Endothelial cell of umbilical vein (primary cell): Measurements from ENCODE around the gene DNAJC4. TPM values are rescaled to one million over a fixed set of nuclear protein-coding genes. Genes with fewer than 3 reads are reported as not detected.

Experiments used
- BruUV-seq: library from RNA; stranded (reverse); fragments of 400-500 nt; replicated peaks from 2 replicates; lab custom pipeline; 2021; lab: Mats Ljungman, UMichigan
- CTCF ChIA-PET: fragments of 300-600, 350-600 bp; sonication (Branson Sonifier 250); formaldehyde crosslinking; loops from one replicate; lab custom pipeline; 2021; ENCODE audit warnings: antibody characterized with exemption, inconsistent platforms; lab: Charles Lee
- POLR2A ChIA-PET: fragments of 300-600, 350-600 bp; sonication (Branson Sonifier 250); formaldehyde crosslinking; loops from one replicate; lab custom pipeline; 2021; ENCODE audit warnings: antibody characterized with exemption, inconsistent platforms; lab: Charles Lee
- DNase-seq: peaks from one replicate; pipeline ENCODE4 v3.0.0-alpha.2; 2011; ENCODE audit warnings: low read depth, low spot score
- FAIRE-seq: peaks from 2 replicates; lab custom pipeline; 2011; peaks lifted over from hg19 to GRCh38; lab: Jason Lieb, UNC
- H2AFZ ChIP-seq: 2 replicates; pipeline ENCODE4 v1.6.0; 2012; ENCODE audit warnings: low read depth, low read length, control low read depth, inconsistent platforms
- H3K27ac ChIP-seq: 2 replicates; pipeline ENCODE4 v1.5.1; 2011; ENCODE audit warnings: low read depth, mild to moderate bottlenecking, control low read depth, low read length, moderate library complexity; ENCODE audit not compliant: insufficient read depth
- H3K27me3 ChIP-seq, 2 experiments: 2 replicates each; pipeline versions ENCODE4 v1.6.0 to v1.6.1; 2011; ENCODE audit warnings: low read length in 2 of 2, mixed read lengths in 1 of 2; ENCODE audit not compliant: control insufficient read depth in 2 of 2, insufficient read depth in 2 of 2
- H3K36me3 ChIP-seq, 2 experiments: 2 replicates in 1 of 2; 3 replicates in 1 of 2; pipeline ENCODE4 v1.5.1; 2011; ENCODE audit warnings: low read length in 2 of 2, mild to moderate bottlenecking in 1 of 2, moderate library complexity in 1 of 2; ENCODE audit not compliant: control insufficient read depth in 2 of 2, insufficient read depth in 2 of 2; ENCODE audit errors: extremely low read depth in 1 of 2
- H3K4me1 ChIP-seq: 3 replicates; pipeline ENCODE4 v1.5.1; 2011; ENCODE audit warnings: mild to moderate bottlenecking, low read length; ENCODE audit not compliant: control insufficient read depth, insufficient read depth; ENCODE audit errors: extremely low read depth
- H3K4me2 ChIP-seq: 2 replicates; pipeline ENCODE4 v1.6.1; 2011; ENCODE audit warnings: low read length, control low read depth, mixed read lengths; ENCODE audit not compliant: insufficient read depth
- H3K4me3 ChIP-seq, 3 experiments: fragments of 200-600 bp in 1 of 3; sonication (generic), shearing (Covaris generic) in 1 of 3; replicated peaks in 1 of 3; 2 replicates each; pipeline ENCODE4 v1.5.1; 2011 to 2016; ENCODE audit warnings: control low read depth in 3 of 3, low read length in 3 of 3, mild to moderate bottlenecking in 2 of 3, inconsistent platforms in 1 of 3, low read depth in 1 of 3, moderate library complexity in 1 of 3; ENCODE audit not compliant: insufficient read depth in 1 of 3
- H3K79me2 ChIP-seq: 2 replicates; pipeline ENCODE4 v1.6.0; 2012; ENCODE audit warnings: low read length, inconsistent platforms; ENCODE audit not compliant: control insufficient read depth, insufficient read depth
- H3K9ac ChIP-seq: replicated peaks from 2 replicates; pipeline ENCODE3; 2011; ENCODE audit warnings: low read length, control low read depth; ENCODE audit not compliant: insufficient read depth; ENCODE audit errors: extremely low read depth
- H3K9me1 ChIP-seq: replicated peaks from 3 replicates; pipeline ENCODE4 v1.6.0; 2011; ENCODE audit warnings: mild to moderate bottlenecking, low read length; ENCODE audit not compliant: control insufficient read depth, insufficient read depth; ENCODE audit errors: extremely low read depth
- H3K9me3 ChIP-seq: replicated peaks from 2 replicates; pipeline ENCODE4 v1.5.1; 2012; ENCODE audit warnings: low read length, inconsistent platforms; ENCODE audit not compliant: control insufficient read depth, insufficient read depth
- H4K20me1 ChIP-seq: replicated peaks from 2 replicates; pipeline ENCODE3; 2011; ENCODE audit warnings: mild to moderate bottlenecking, low read length; ENCODE audit not compliant: control insufficient read depth, insufficient read depth; ENCODE audit errors: extremely low read depth
- EZH2 ChIP-seq: IDR thresholded peaks from 2 replicates; pipeline ENCODE4 v1.6.1; 2012; ENCODE audit warnings: borderline replicate concordance, low read depth, mild to moderate bottlenecking, moderate library complexity, low read length, inconsistent platforms; ENCODE audit not compliant: severe bottlenecking
- FOS ChIP-seq: IDR thresholded peaks from 2 replicates; pipeline ENCODE4 v1.6.1; 2011; ENCODE audit warnings: mild to moderate bottlenecking, low read length, moderate library complexity, borderline replicate concordance; ENCODE audit not compliant: insufficient read depth
- GATA2 ChIP-seq: IDR thresholded peaks from 2 replicates; pipeline ENCODE4 v1.7.0; 2011; ENCODE audit warnings: low read depth, mild to moderate bottlenecking, moderate library complexity, mixed read lengths, low read length; ENCODE audit not compliant: insufficient read length, insufficient read depth
- JUN ChIP-seq: IDR thresholded peaks from 2 replicates; pipeline ENCODE4 v1.6.1; 2011; ENCODE audit warnings: borderline replicate concordance, low read depth; ENCODE audit not compliant: insufficient read length, insufficient read depth
- MYC ChIP-seq: IDR thresholded peaks from one replicate; pipeline ENCODE4 v1.6.1; 2011; ENCODE audit warnings: mild to moderate bottlenecking, low read depth, low read length
- POLR2A ChIP-seq: IDR thresholded peaks from 2 replicates; pipeline ENCODE4 v1.6.1; 2012; ENCODE audit warnings: low read depth, mild to moderate bottlenecking, control low read depth, low read length
- POLR2AphosphoS5 ChIP-seq: IDR thresholded peaks from 2 replicates; pipeline ENCODE4 v1.6.1; 2012; ENCODE audit warnings: low read depth, mild to moderate bottlenecking, control low read depth, low read length, moderate library complexity; ENCODE audit not compliant: insufficient read depth
- dilution Hi-C: fragments of 300-500 bp; cut with MboI; formaldehyde crosslinking; loops from one replicate; pipeline ENCODE4 v1.15.0; 2019; ENCODE audit warnings: low sequenced_read_pairs; ENCODE audit not compliant: extremely low pct_ligation_motif_present
- intact Hi-C: fragments of 100-400 bp; cut with micrococcal nuclease; formaldehyde crosslinking; loops from one replicate; pipeline ENCODE4 v1.10.0; 2022
- polyA plus RNA-seq, 4 experiments: library from polyadenylated mRNA; depleted of rRNA in 3 of 4; stranded (reverse) in 3 of 4; unstranded in 1 of 4; fragments of >200 nt; gene quantifications; 2 replicates each; pipeline versions ENCODE4 v1.2.1 to v1.2.3, GENCODE V29; 2011 to 2012; ENCODE audit warnings: missing spikeins in 1 of 4
- total RNA-seq: library from RNA; stranded (reverse); gene quantifications from 2 replicates; pipeline ENCODE4 v1.2.3, GENCODE V29; 2021
- TF ChIP-seq, protein P1 (sequence below): IDR thresholded peaks from 2 replicates; pipeline ENCODE4 v1.6.1; 2011; ENCODE audit not compliant: insufficient read depth, insufficient read length
- TF ChIP-seq, protein P2 (sequence below), 2 donors: IDR thresholded peaks; 1 replicate in 1 of 2; 2 replicates in 1 of 2; pipeline ENCODE4 v1.5.1; 2011; ENCODE audit warnings: low read length in 2 of 2, mild to moderate bottlenecking in 2 of 2, moderate library complexity in 2 of 2, control low read depth in 1 of 2, inconsistent platforms in 1 of 2, low read depth in 1 of 2; ENCODE audit not compliant: insufficient read depth in 1 of 2; ENCODE audit errors: extremely low read depth in 1 of 2

Gene DNAJC4
- total and polyA plus RNA-seq, 2 donors (not counting 3 experiments of a cell fraction or from before 2014, with no cell fraction given), result 23.5 to 41.2 TPM

DNA sequence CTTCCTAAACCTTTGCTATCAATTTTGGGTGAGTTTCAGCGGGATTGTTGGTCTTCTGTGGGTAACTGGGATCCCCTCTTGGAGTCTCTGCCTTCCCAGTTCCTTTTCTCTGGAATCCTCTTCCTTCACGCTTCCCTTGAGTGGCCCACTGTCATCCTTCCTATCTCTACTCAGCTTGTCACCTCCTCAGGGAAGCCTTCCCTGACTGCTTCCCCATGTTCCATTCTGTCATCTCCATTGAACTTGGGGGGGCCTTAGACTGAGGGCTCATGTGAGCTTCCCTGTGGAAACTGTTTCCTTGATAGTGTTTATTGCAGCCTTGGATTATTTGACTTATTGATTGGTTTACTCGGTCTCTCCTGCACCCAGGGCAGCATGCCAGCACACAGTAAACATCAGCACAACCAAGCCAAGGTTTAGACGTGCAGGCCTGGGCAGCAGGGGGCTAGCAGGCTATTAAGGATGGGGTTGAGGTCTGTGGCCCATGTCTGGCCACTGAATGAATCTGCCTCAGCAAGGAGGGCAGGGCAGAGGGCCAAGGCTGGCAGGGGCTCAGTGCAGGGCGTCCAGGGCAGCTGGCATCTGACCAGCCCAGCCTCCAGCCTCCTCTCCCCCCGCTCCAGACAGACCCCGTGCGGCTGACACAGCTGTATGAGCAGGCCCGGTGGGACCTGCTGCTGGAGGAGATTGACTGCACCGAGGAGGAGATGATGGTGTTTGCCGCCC lies 11.6 kb upstream of the DNAJC4 start:
- POLR2A ChIA-PET, result no interaction called here
- DNase-seq (no peak), FAIRE-seq (no peak)
- Histone ChIP-seq H3K27me3 (no peaks in the 10 kb centered on the region), H3K9me3 (no peaks in the 10 kb centered on the region), H3K4me2 (no peak overlapping the region), H3K4me3 (no peak overlapping the region), H3K9ac (no peak overlapping the region), H3K4me1 (no peaks in the 10 kb centered on the region), H4K20me1 (no peaks in the 10 kb centered on the region), H3K79me2 (no peaks in the 10 kb centered on the region), H2AFZ (no peak overlapping the region), H3K36me3 (peaks cover 0 to 4% of the 10 kb centered on the region in 2 experiments), H3K27ac (no peak overlapping the region), H3K9me1 (no peaks in the 10 kb centered on the region)
- TF ChIP-seq EZH2 (no peak), JUN (no peak)
- CTCF ChIA-PET, result interaction anchor here (4.6 kb wide), 1 partner anchor 12 kb away, joined by 40 read pairs; the partner anchor contains the start of gene FERMT3
- no TSS peak for BruUV-seq
- dilution Hi-C loops, result no loop called here
- intact Hi-C loops, result no loop called here

DNA sequence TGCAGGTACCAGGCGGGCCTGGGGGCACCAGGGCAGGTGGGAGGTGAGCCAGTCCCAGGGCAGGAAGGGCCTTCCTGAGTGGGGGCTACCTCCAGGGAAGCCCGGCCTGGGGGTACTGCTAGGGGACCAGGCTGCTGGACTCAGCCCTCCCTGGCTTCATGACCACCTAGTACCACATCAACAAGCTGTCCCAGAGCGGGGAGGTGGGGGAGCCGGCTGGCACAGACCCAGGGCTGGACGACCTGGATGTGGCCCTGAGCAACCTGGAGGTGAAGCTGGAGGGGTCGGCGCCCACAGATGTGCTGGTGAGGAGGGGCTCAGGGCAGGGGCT lies 11.0 kb upstream of the DNAJC4 start:
- no peak for DNase-seq
- H3K27ac ChIP-seq, result no peak overlapping the region
- H3K79me2 ChIP-seq, result no peaks in the 10 kb centered on the region
- dilution Hi-C loops (no loop called here), intact Hi-C loops (no loop called here)
- ChIA-PET CTCF (interaction anchor here (1.4 kb wide), 1 partner anchor 34 kb away, joined by 3 read pairs; the partner anchor contains the start of gene STIP1), POLR2A (no interaction called here)
- H3K27me3 ChIP-seq, result no peaks in the 10 kb centered on the region
- no peak overlapping the region for H3K4me2 ChIP-seq
- TF ChIP-seq GATA2 (no peak), FOS (no peak), MYC (no peak), POLR2AphosphoS5 (no peak), JUN (no peak), EZH2 (no peak), POLR2A (no peak)
- TF ChIP-seq, protein P1, sequence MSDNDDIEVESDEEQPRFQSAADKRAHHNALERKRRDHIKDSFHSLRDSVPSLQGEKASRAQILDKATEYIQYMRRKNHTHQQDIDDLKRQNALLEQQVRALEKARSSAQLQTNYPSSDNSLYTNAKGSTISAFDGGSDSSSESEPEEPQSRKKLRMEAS, result no peak
- TF ChIP-seq, protein P2, sequence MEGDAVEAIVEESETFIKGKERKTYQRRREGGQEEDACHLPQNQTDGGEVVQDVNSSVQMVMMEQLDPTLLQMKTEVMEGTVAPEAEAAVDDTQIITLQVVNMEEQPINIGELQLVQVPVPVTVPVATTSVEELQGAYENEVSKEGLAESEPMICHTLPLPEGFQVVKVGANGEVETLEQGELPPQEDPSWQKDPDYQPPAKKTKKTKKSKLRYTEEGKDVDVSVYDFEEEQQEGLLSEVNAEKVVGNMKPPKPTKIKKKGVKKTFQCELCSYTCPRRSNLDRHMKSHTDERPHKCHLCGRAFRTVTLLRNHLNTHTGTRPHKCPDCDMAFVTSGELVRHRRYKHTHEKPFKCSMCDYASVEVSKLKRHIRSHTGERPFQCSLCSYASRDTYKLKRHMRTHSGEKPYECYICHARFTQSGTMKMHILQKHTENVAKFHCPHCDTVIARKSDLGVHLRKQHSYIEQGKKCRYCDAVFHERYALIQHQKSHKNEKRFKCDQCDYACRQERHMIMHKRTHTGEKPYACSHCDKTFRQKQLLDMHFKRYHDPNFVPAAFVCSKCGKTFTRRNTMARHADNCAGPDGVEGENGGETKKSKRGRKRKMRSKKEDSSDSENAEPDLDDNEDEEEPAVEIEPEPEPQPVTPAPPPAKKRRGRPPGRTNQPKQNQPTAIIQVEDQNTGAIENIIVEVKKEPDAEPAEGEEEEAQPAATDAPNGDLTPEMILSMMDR (IDR thresholded peaks at IDR 0.05; ENCODE audit: extremely low read depth in 1 of 2, insufficient read depth in 1 of 2, low read depth in 1 of 2, low read length in 2 of 2), result no peak
- H3K4me3 ChIP-seq, result no peak overlapping the region
- H2AFZ ChIP-seq, result no peak overlapping the region
- no peaks in the 10 kb centered on the region for H3K9me3 ChIP-seq
- no peaks in the 10 kb centered on the region for H3K9me1 ChIP-seq
- peaks cover 0 to 6% of the 10 kb centered on the region in 2 experiments for H3K36me3 ChIP-seq
- no peaks in the 10 kb centered on the region for H4K20me1 ChIP-seq
- no peaks in the 10 kb centered on the region for H3K4me1 ChIP-seq
- FAIRE-seq, result no peak
- H3K9ac ChIP-seq, result no peak overlapping the region
- no TSS peak for BruUV-seq
